Non-pigmented ciliary epithelial cell (primary cell): ENCODE measurements around the gene SYNM.

Experiments
- DNase-seq: peaks from one replicate; pipeline ENCODE4 v3.0.0-alpha.2; 2010; ENCODE audit warnings: low read depth

Gene SYNM

DNA sequence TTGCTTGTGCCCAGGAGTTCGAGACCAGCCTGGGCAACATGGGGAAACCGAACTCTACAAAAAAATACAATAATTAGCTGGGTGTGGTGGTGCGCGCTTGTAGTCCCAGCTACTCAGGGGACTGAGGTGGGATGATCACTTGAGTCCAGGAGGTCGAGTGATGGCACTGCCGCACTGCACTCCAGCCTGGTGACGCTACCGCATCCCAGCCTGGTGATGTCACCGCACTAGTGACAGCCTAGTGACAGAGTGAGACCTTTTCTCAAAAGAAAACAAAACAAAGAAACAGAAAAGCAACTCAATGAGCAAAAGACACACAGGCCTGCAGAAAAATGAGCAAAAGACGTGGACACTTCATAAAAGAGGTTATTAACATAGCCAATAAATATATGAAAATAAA lies 19.9 kb upstream of the SYNM start:
- DNase-seq: no peak

DNA sequence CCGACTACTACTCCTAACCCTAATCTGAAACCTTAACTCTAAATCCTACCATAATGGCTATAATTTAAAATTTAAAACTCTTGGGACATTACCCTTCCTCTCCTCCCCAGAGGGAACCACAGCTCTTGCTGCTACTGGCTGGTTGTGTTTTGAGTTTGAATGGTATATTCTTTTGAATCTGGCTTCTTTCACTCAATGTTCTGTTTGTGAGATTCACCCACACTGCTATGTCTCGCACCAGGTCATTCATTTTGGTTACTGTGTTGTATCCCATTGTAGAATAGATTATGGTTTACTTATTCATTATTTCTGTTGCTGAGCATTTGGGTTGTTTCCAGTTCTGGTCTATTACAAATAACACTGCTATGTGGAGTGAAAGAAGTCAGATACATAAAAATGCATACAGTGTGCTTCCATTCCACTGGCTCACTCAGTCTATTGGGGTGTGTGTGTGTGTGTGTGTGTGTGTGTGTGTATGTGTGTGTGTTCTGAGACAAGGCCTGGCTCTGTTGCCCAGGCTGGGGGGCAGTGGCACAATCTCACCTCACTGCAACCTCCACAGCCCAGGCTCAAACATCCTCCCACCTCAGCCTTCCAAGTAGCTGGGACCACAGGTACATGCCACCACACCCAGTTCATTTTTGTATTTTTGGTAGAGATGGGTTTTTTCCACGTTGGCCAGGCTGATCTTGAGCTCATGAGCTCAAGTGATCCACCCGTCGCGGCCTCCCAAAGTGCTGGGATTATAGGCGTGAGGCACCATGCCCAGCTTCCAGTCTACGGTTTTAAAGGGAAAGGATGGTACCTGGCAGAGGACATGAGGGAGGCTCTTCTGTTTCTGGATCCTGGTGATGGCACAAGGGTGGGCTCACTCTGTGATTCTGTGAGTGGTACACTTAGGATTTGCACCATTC lies 19.2 kb upstream of the SYNM start:
- peak; percentile 65 for DNase-seq

- no peak for DNase-seq
These were observed 18.6 kb upstream of the SYNM start for GRCh38 chr15:99086327-99086667.

- no peak for DNase-seq
These were observed 17.4 kb upstream of the SYNM start for GRCh38 chr15:99087405-99087943.

DNA sequence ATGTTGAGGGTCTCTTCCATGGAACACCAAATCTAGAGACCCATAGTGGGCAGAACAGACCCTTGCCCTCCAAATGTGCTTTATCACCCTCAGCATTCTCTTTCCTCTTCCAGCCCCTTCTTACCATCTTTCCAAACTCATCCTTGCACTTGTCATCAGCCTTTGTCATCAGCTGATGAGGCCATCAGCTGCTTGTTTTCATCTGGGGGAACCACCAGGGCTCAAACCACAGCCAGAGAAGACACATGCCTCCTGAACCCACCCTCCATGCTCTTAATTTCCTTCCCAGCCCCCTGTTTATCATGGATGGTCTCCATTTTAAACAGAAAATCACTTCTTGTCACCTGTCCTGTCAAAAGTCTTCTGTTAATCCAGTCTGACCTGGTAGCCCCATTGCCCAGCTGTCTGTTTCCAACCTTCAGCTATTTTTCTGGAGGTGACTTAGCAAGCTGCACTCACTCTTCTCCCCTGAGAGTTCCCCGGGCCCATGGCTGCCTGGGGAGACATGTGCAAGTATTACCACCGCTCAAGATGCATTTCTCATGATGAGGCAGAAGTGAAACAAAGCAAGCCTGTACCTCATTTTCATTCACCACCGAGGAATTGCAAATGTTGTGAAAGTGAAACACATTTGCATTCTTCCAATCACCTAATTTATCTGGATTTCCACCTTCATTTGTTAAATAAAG lies 14.7 kb upstream of the SYNM start:
- DNase-seq: no peak

GRCh38 chr15:99090938-99091337 lies 13.9 kb upstream of the SYNM start:
- DNase-seq: no peak

DNA sequence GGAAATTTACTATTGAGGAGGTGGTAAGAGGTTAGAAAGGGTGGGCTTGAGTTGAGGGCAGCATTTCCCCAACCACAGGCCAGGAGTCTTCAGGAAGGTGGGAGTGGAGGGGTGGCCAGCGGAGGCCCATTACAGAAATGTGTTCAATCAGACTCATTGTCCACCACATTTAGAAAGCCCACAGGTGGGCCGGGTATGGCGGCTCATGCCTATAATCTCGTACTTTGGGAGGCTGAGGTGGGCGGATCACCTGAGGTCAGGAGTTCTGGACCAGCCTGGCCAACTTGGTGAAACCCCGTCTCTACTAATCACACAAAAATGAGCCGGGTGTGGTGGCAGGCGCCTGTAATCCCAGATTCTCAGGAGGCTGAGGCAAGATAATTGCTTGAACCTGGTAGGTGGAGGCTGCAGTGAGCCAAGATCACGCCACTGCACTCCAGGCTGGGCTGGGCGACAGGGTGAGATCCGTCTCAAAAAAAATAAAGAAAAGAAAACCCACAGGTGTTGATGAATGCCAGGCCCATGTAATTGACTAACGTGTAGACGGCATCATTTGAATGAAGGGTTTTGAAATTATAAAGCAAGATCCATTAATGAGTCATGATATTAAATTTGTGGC lies 12.2 kb upstream of the SYNM start:
- DNase-seq: no peak

DNA sequence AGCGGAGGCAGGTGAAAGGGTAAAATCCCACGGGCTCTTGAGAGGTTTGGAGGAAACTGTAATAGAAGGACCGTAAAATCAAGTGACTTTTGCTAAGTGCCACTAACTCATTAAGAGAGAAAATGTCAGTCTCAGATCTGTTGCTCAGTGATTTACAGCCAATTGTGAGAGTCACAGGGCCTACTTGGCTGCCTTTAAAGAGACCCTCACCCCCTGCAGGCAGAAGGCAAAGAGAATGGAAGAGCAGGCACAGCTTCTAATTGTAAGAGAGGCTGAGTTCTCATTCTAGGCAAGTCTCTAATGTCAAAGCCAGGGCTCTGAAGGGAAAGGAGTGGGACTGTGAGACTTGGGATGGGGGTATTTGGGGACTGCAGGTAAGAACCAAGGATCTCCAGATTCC lies 9.3 kb upstream of the SYNM start:
- DNase-seq: no peak

DNA sequence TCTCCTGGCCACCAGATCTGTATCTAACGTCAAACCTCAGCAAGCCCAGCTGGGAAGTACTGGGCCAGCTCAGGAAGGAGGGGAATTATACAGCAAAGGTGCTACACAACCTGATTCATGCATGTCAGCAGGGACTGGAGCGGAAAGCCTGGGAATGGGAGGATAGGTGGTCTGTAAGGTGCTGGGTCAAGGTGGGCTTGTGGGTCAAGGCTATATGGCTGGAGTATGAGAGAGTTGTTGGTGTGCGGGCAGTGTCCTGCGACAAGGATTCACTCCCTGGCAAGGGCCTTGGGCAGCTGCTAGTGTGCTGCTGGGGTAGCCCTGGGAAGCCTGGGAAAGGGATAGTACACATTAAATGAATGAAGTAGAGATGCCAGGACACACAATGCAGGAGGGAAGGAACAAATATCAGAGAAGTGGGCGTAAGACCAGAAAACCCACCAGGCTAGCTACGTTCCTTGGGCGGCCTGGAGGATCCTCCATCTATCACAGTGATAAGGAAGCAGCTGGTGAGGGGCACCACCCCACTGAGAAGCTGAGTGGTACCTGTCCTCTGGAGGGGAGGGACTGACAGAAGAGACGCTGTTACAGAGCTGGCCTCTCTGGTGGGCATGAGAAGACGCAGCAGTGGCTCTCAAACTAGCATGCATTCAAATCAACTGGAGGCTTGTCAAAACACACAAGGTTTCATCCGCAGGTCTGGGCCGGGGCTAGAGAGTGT lies 8.5 kb upstream of the SYNM start:
- DNase-seq: no peak

- no peak for DNase-seq
These were observed 7.9 kb upstream of the SYNM start for GRCh38 chr15:99096894-99097426.

DNA sequence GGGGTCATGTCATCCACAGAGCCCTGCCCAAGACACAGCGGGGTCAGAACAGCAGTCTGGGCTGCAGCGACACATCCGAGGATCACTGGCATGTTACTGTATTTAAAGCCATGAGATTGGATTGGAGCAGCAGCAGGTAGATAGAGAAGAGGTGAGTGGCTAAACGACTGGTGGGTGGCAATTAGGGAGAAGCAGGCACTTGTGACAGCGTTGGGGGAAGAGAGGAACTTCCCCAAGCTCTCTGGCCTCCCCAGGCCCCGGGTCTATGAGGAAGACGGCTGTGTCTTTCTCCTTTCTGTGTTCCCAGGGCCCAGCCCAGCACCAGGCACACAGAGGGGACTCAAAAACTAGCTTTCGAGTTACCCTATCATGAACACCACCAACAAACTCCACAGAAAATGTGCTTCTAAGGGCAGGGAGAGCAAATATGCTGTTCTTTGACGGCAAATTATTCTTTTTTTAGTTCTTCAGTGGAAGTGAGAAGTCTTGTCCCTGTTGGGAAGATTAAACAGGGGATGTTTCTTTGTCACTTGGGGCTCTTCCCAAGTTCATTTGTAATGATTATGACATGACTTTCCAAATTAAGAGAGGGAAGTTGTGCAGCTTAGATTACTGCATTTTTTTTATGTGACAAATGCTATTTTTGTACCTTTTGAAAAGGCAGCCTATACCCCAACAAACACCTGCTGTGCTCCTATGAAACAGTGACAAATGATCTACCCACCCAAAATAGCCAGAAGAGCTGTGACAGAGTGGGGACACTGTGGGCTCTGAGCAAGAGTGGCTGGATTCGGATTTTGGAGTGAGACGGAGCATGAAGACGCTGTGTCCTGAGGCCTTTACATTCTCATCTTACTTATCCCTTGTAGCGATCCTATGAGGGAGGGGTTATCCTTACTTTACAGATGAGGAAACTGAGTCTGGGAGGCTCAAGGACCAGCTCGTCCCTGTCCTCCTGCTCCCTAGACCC lies 7.2 kb upstream of the SYNM start:
- no peak for DNase-seq

DNA sequence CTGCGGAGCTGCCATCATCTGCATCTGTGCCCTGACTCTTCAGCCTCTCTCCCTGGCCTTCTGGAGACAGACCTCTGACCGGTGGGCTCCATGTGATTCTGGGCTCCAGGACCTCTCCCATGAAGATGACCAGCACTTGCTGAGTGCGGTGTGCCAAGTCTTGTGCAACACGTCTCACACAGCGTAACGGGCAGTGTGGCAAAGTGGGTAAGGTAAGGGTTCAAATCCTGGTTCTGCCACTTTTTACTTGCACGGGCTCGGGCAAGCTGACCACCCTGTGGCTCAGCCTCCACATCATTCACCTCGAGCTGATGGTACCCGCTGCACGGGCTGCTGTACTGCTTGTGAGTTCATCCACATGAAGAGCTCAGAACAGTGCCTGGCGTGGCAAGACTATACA lies 6.5 kb upstream of the SYNM start:
- DNase-seq: no peak

- DNase-seq: no peak
These were observed 5.9 kb upstream of the SYNM start for GRCh38 chr15:99098991-99099390.

DNA sequence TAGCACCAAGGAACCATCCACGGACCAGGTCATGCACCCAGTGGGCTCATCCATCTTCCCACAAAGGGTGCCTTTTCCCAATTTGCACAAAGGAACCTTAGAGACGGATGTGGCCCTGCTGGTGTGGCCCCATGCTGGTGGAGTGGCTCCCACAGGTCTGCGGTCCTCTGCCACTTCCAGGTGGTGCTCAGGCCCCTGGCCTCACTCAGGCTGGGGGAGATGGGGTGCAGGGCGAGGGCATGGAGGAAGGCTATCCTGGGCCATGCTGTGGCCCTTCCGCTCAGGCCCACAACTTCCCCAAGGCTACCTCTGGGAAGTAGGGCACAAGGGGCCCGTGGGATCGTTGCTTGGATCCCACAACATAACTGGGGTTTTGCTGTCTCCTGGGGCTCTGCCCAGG lies 5.2 kb upstream of the SYNM start:
- no peak for DNase-seq

GRCh38 chr15:99100245-99101173 lies 4.4 kb upstream of the SYNM start:
- DNase-seq: no peak

DNA sequence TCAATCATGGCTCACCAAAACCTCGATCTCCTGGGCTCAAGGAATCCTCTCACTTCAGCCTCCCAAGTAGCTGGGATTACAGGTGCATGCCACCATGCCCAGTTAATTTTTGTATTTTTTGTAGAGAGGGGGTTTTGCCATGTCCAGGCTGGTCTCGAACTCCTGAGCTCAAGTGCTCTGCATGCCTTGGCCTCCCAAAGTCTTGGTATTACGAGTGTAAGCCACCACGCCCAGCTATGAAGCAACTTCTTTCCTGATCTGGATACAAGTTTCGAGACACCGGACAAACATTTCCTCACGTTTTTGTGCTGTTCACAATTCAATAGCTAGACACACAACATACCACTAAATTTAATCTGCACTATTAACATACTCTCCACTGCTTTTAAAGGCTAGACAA lies 3.4 kb upstream of the SYNM start:
- DNase-seq: no peak

GRCh38 chr15:99102332-99103235 lies 2.3 kb upstream of the SYNM start:
- no peak for DNase-seq

GRCh38 chr15:99103279-99103678 lies 1.6 kb upstream of the SYNM start:
- DNase-seq: no peak
